OCI-LY7 (cell line): ENCODE results near the gene CD69.

Source experiments
- EZH2phosphoT487 ChIP-seq: fragments of 200-600 bp; sonication (generic); IDR thresholded peaks from 2 replicates; pipeline ENCODE4 v1.6.1; 2018; ENCODE audit warnings: low read depth, borderline replicate concordance, mild to moderate bottlenecking, mixed run types, antibody characterized with exemption, low read length, moderate library complexity, mixed read lengths
- TF ChIP-seq, protein P1 (sequence below): fragments of 200-600 bp; sonication (generic); conservative IDR thresholded peaks from 2 replicates; pipeline ENCODE4 v1.5.1; 2014; ENCODE audit warnings: mild to moderate bottlenecking, antibody characterized with exemption, low read length, moderate library complexity, mixed read lengths

DNA sequence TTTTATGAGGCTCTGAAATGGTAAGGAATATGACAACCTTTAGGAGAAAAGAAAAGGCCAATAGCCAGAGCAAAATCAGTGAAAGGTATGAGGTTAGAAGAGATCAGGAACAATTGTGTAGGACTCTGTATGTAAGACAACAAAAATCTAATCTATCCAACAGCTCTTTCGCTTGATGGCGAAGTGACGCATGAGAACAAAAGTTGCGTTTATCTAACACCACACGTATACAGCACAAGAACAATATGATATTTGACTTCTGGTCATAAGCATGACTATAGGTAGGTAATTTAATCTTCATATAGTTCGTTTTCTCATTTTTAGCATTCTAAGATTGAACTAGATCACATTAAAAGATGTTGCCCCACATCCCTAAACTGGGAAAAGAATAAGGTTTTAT, 29.3 kb downstream of the CD69 start:
- TF ChIP-seq, protein P1, sequence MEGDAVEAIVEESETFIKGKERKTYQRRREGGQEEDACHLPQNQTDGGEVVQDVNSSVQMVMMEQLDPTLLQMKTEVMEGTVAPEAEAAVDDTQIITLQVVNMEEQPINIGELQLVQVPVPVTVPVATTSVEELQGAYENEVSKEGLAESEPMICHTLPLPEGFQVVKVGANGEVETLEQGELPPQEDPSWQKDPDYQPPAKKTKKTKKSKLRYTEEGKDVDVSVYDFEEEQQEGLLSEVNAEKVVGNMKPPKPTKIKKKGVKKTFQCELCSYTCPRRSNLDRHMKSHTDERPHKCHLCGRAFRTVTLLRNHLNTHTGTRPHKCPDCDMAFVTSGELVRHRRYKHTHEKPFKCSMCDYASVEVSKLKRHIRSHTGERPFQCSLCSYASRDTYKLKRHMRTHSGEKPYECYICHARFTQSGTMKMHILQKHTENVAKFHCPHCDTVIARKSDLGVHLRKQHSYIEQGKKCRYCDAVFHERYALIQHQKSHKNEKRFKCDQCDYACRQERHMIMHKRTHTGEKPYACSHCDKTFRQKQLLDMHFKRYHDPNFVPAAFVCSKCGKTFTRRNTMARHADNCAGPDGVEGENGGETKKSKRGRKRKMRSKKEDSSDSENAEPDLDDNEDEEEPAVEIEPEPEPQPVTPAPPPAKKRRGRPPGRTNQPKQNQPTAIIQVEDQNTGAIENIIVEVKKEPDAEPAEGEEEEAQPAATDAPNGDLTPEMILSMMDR, result no peak
- TF ChIP-seq EZH2phosphoT487, result no peak
